Hematopoietic multipotent progenitor cell treated with erythropoietin and hydrocortisone succinate and interleukin-3 and kit ligand, for 17 days (in vitro differentiated cells): ENCODE data around the gene ANG.
"Not testable (repeated sequence)": the region's sequence is repeated elsewhere in the genome, so short reads cannot be mapped to it uniquely, and the experiment has no call there.

Experiments
- DNase-seq: peaks from one replicate; pipeline ENCODE4 v3.0.0-alpha.2; 2015; ENCODE audit warnings: low spot score

The ANG gene

GRCh38 chr14:20699931-20700330, 11.4 kb downstream of the ANG start:
- DNase-seq: no peak

DNA sequence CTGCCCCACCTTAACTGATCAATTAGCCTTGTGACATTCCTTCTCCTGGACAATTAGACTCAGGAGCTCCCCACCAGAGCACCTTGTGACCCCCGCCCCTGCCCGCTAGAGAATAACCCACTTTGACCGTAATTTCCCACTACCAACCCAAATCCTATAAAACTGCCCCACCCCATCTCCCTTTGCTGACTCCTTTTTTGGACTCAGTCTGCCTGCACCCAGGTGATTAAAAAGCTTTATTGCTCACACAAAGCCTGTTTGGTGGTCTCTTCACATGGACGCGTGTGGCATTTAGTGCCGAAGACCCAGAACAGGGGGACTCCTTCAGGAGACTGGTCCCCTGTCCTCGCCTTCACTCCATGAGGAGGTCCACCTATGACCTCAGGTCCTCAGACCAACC, 12.4 kb downstream of the ANG start:
- DNase-seq: not testable (repeated sequence)

GRCh38 chr14:20706657-20707355, 18.2 kb downstream of the ANG start:
- no peak for DNase-seq

DNA sequence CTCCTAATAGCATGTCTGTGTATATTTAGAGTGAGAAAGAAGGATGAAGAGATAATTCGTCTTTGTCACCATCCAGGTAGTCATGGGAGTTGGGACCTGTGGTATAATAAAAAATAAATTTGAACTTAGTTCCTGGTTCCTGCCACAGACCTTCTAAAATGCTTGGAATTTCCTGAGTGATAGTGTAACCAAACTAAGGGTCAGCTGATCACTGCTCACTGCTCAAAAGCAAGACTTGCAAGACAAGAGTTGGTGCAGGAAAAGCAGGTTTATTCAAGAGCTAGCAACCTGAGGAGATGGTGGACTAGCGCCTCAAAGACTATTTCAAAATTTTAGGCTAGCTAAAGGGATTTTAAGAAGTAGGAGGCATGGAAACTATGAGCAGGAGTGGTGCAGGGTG, 19.1 kb downstream of the ANG start:
- DNase-seq: no peak

- peak; percentile 10 for DNase-seq
These were observed 22.7 kb downstream of the ANG start for GRCh38 chr14:20711261-20711660.

DNA sequence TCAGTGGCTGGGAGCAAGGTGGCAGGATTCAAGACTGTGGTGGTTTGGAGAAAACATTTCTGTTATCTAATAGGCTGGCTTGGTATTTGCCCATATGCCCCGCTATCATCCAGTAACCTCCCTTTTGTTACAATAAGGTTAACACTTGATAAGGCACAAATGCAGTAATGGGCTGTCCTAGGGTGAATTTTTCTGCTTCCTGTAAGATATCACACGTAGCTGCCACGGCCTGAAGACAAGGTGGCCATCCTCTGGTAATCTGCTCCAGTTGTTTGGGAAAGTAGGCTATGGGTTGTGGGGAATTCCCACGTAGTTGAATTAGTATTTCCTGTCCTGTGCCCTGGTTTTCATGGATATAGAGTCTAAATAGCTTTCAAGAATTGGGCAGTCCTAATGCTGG, 23.1 kb downstream of the ANG start:
- peak; percentile 35 for DNase-seq

GRCh38 chr14:20712904-20713303, 24.3 kb downstream of the ANG start:
- no peak for DNase-seq

DNA sequence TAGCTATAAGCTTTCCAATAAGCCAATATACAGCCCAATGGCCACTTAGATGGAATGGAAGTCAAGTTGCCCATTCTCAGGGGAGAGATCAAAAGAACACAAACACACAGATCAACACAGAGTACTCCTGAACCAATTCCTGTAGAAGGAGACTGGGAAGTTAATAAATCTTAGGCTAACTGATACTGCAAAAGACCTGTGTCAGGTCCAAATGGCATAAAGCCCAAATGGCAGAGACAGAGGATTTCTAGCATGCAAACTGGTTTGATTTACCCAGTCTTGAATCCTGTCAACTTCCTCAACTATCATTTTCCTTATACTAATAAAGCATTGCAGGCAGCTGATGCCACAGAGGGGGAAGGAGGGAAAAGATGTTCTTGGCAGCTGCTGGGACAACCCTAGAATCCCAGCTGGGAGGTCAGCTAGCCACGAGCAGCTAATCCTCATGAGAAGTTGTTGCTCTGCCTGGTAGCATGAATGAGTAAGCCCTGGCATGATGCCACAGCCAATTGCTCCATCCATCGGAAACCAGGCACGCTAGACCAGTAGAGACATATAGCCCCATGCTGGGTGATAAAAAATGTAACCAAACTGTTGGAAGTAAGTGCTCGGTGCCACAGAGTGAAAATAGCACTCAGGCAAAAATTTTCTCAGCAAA, 26.2 kb downstream of the ANG start:
- no peak for DNase-seq

DNA sequence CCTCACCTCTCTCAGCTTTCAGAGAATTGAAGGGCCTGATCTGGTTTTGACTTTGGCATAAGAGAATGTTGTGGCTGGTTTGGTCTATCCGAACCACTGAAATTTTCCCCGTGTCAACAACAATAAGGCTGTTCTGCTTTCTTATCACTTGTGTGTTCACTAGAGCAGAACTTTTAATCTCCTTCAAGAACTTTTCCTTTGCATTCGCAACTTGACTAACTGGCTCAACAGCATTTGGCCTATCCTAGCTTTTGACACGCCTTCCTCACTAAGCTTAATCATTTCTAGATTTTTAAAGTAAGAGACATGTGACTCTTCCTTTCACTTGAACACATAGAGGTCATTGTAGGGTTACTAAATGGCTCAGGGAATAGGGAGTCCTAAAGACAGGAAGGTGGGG, 31.2 kb downstream of the ANG start:
- DNase-seq: no peak

- no peak for DNase-seq
These were observed 32.2 kb downstream of the ANG start for GRCh38 chr14:20720741-20721140.

DNA sequence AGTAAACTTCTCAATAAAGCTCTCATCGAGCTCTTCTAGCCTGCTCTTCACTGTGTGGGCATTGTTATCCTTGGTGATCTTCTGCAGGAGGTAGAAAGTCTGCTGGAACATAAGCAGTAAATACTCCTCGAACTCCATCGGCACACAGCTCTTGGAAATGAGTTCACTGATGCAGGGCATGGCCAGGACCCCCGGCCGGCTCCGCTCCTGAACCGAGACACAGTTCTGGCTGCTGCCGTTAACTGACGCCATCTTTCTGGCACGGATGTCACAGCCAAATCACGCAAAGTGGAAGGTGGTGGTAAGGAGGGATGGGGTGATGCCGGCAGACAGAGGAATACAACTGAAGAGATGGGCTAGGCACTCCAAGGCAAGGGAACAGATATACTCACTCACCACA, 33.5 kb downstream of the ANG start:
- DNase-seq: no peak

DNA sequence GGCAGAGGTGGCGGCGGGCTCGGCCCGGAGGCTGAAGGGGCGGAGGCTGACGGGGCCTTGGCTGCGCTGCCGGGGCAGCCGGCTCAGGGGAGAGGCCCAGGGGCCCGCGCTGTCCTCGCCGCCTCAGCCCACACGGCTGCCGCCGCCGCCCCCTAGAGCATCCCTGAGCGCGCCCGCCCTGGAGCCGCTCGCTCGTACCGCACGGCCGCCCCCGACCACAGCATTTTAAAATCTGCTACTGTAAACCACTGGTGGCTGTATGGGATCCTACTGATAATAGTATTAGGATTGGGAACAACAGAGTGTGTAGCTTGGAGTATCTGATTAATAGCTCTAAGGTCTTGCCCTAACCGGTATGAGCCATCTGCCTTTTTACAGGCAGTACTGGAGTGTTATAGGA, 34.9 kb downstream of the ANG start:
- no peak for DNase-seq

DNA sequence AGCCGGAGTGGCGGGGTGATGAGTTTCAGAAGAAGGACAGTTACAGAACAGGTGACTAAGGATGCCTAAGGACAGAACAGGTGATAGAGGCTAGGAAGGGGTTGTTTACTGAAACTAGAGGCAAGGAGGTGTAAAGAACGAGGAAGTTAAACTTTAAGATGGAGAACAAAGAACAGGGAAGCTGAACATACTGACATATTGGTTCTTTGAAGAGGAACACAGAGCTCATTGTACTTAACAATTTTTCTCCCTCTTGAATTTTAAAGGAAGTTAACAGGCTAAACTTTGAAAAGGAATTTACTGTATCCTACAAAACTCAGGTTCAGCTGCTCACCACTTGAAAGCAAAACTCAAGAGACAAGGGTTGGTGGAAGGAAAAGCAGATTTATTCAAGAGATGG, 37.6 kb downstream of the ANG start:
- DNase-seq: not testable (repeated sequence)

DNA sequence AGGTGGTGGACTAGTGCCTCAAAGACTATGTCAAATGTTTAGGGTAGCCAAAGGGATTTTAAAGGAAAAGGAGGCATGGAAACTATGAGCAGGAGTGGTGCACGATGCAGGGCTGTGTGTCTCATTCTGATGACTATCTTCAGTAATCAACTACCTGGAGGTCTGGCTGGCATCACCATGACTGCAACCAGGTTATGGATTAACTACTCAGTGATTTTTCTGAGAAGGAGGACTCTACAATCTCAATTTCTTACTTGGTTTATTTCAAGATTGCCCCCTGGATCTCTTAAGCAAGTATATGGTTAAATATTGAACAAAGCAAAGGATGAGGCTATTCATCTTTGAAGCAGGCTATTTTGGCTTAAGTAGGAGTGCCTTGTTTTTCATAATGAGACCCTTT, 38.0 kb downstream of the ANG start:
- DNase-seq: no peak

DNA sequence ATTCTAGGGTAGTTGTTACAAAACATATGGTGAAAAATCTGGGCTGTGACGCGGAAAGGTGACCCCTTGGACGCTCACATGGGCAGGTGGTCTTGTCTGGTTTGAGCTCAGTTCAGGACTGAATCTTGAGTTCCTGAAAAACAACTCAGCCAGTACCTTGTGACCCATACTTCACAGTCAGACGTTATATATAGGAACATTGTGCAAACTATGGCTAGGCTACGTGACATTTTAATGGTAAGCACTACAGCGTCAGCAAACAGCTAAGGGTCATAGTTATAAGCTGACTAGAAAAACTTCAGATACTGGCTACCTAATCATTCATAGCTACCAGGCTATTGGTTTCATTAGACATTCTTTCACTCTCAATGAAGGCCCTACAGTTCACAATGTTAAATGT, 42.3 kb downstream of the ANG start:
- DNase-seq: no peak

- no peak for DNase-seq
These were observed 43.9 kb downstream of the ANG start for GRCh38 chr14:20732477-20732876.

GRCh38 chr14:20732979-20733635, 44.5 kb downstream of the ANG start:
- no peak for DNase-seq

GRCh38 chr14:20733684-20734429, 45.3 kb downstream of the ANG start:
- DNase-seq: no peak

DNA sequence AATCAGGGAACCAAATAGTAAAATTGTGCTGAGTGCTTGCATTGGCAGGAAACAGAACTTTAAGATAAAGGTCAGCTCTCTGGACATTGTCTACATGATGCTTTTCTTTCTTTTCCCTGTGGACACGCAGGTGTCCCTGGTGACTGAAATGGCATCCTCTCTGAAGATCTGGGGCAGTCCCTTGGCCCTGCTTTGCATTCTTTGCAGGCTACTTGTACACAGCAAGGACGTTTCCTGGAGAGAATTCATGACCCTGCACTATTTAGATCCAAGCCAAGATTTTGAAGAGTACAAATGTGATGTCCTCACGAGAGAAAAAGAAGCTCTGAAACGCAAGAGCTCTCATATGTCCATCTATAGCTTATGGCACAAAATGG, 45.9 kb downstream of the ANG start:
- no peak for DNase-seq

GRCh38 chr14:20738292-20738691, 49.7 kb downstream of the ANG start:
- not testable (repeated sequence) for DNase-seq

DNA sequence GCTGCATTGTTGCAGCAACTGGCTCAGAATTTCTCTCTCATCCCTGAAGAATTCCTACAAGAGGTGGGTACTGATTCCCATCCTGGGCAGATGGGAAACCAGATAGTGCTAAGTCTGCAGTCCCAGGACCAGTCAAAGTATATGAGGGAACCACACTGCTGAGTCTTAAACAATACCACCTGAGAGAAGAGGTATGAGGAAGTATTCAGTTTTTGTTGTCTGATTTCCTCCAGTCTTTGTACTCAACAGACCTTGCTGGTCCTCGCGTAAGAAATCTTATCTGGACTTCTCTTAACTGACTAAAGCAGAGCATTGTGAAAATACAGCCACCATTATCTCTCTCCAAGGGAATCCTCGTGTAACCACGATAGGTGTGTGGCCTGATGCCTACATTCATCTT, 53.6 kb downstream of the ANG start:
- DNase-seq: no peak

GRCh38 chr14:20743556-20743955, 55.0 kb downstream of the ANG start:
- DNase-seq: no peak
